HepG2 (cell line): ENCODE measurements around the gene ATP9B. TPM values are rescaled to one million over a fixed set of nuclear protein-coding genes. Genes with fewer than 3 reads are reported as not detected.

Experiments
- CREBL2 ChIP-seq: sonication (generic); formaldehyde crosslinking; IDR thresholded peaks from 2 replicates; pipeline ENCODE4 v1.8.1; 2023; ENCODE audit warnings: missing genetic modification reagents, mild to moderate bottlenecking, borderline replicate concordance
- FLYWCH1 ChIP-seq: sonication (generic); formaldehyde crosslinking; IDR thresholded peaks from 2 replicates; pipeline ENCODE4 v1.8.1; 2023; ENCODE audit warnings: mild to moderate bottlenecking, missing genetic modification reagents
- KDM4B ChIP-seq: sonication (generic); formaldehyde crosslinking; IDR thresholded peaks from 2 replicates; pipeline ENCODE4 v1.4.0; 2020; ENCODE audit warnings: missing genetic modification reagents
- RAD21 ChIP-seq: fragments of 450-650 bp; formaldehyde crosslinking; IDR thresholded peaks from 2 replicates; pipeline ENCODE4 v1.5.0; 2020; ENCODE audit warnings: mild to moderate bottlenecking
- SMYD3 ChIP-seq: sonication (generic); formaldehyde crosslinking; IDR thresholded peaks from 2 replicates; pipeline ENCODE4 v1.8.1; 2023; ENCODE audit warnings: mild to moderate bottlenecking, missing genetic modification reagents
- SP1 ChIP-seq, 2 experiments: fragments of 450-650 bp in 1 of 2; sonication (generic) in 1 of 2; formaldehyde crosslinking in 1 of 2; IDR thresholded peaks; 2 replicates each; pipeline versions ENCODE4 v1.4.0 to v1.6.1; 2016 to 2020; ENCODE audit warnings: missing genetic modification reagents in 1 of 2
- THAP11 ChIP-seq: IDR thresholded peaks from 2 replicates; pipeline ENCODE4 v1.6.1; 2016; ENCODE audit warnings: missing biosample characterization, missing genetic modification reagents
- ZNF441 ChIP-seq: sonication (generic); formaldehyde crosslinking; IDR thresholded peaks from 2 replicates; pipeline ENCODE4 v1.7.0; 2021; ENCODE audit warnings: missing genetic modification reagents, borderline replicate concordance
- ZNF563 ChIP-seq: sonication (generic); formaldehyde crosslinking; IDR thresholded peaks from 2 replicates; pipeline ENCODE4 v1.8.0; 2022; ENCODE audit warnings: mild to moderate bottlenecking, moderate library complexity, missing genetic modification reagents
- ZNF639 ChIP-seq: conservative IDR thresholded peaks from 2 replicates; pipeline ENCODE4 v1.6.1; 2018; ENCODE audit warnings: missing genetic modification reagents
- ZNF691 ChIP-seq: sonication (generic); formaldehyde crosslinking; IDR thresholded peaks from 2 replicates; pipeline ENCODE4 v1.4.0; 2020; ENCODE audit warnings: missing genetic modification reagents, low read depth, mild to moderate bottlenecking, borderline replicate concordance
- ZNF777 ChIP-seq: sonication (generic); formaldehyde crosslinking; IDR thresholded peaks from 2 replicates; pipeline ENCODE4 v1.4.0; 2020; ENCODE audit warnings: missing genetic modification reagents
- ZNF839 ChIP-seq: sonication (generic); formaldehyde crosslinking; IDR thresholded peaks from 2 replicates; pipeline ENCODE4 v1.4.0; 2020; ENCODE audit warnings: missing genetic modification reagents, mild to moderate bottlenecking, borderline replicate concordance
- ZNF841 ChIP-seq: sonication (generic); formaldehyde crosslinking; IDR thresholded peaks from 2 replicates; pipeline ENCODE4 v1.8.1; 2023; ENCODE audit warnings: missing genetic modification reagents, borderline replicate concordance
- polyA plus RNA-seq, 8 experiments: library from polyadenylated mRNA; depleted of rRNA in 3 of 8; stranded (reverse) in 7 of 8; unstranded in 1 of 8; fragments of >200 nt; fragmentation: Illumina TruSeq in 4 of 8; extraction: Trizol in 4 of 8; gene quantifications; 2 replicates each; pipeline versions ENCODE4 v1.2.1 to v1.2.3, GENCODE V29; 2011 to 2016; ENCODE audit warnings: low read depth in 4 of 8, missing spikeins in 1 of 8, mixed read lengths in 1 of 8; ENCODE audit not compliant: insufficient read depth in 1 of 8
- total RNA-seq, 5 experiments: library from RNA; depleted of rRNA; stranded (reverse); fragments of >200 nt; fragmentation: Illumina TruSeq; extraction: Trizol; gene quantifications; 2 replicates each; pipeline ENCODE4 v1.2.3, GENCODE V29; 2016; ENCODE audit warnings: low read depth in 1 of 5
- TF ChIP-seq, protein P1 (sequence below): sonication (generic); formaldehyde crosslinking; IDR thresholded peaks from 2 replicates; pipeline ENCODE4 v1.4.0; 2020; ENCODE audit warnings: mild to moderate bottlenecking, missing genetic modification reagents
- TF ChIP-seq, protein P2 (sequence below): sonication (generic); formaldehyde crosslinking; IDR thresholded peaks from 2 replicates; pipeline ENCODE4 v1.5.0; 2020; ENCODE audit warnings: mild to moderate bottlenecking, missing genetic modification reagents

ATP9B gene
- total and polyA plus RNA-seq, 2 of the 13 experiments (the other 11 are each of a cell fraction or from before 2014, with no cell fraction given): 10.8 to 11.3 TPM

- TF ChIP-seq, protein P1, sequence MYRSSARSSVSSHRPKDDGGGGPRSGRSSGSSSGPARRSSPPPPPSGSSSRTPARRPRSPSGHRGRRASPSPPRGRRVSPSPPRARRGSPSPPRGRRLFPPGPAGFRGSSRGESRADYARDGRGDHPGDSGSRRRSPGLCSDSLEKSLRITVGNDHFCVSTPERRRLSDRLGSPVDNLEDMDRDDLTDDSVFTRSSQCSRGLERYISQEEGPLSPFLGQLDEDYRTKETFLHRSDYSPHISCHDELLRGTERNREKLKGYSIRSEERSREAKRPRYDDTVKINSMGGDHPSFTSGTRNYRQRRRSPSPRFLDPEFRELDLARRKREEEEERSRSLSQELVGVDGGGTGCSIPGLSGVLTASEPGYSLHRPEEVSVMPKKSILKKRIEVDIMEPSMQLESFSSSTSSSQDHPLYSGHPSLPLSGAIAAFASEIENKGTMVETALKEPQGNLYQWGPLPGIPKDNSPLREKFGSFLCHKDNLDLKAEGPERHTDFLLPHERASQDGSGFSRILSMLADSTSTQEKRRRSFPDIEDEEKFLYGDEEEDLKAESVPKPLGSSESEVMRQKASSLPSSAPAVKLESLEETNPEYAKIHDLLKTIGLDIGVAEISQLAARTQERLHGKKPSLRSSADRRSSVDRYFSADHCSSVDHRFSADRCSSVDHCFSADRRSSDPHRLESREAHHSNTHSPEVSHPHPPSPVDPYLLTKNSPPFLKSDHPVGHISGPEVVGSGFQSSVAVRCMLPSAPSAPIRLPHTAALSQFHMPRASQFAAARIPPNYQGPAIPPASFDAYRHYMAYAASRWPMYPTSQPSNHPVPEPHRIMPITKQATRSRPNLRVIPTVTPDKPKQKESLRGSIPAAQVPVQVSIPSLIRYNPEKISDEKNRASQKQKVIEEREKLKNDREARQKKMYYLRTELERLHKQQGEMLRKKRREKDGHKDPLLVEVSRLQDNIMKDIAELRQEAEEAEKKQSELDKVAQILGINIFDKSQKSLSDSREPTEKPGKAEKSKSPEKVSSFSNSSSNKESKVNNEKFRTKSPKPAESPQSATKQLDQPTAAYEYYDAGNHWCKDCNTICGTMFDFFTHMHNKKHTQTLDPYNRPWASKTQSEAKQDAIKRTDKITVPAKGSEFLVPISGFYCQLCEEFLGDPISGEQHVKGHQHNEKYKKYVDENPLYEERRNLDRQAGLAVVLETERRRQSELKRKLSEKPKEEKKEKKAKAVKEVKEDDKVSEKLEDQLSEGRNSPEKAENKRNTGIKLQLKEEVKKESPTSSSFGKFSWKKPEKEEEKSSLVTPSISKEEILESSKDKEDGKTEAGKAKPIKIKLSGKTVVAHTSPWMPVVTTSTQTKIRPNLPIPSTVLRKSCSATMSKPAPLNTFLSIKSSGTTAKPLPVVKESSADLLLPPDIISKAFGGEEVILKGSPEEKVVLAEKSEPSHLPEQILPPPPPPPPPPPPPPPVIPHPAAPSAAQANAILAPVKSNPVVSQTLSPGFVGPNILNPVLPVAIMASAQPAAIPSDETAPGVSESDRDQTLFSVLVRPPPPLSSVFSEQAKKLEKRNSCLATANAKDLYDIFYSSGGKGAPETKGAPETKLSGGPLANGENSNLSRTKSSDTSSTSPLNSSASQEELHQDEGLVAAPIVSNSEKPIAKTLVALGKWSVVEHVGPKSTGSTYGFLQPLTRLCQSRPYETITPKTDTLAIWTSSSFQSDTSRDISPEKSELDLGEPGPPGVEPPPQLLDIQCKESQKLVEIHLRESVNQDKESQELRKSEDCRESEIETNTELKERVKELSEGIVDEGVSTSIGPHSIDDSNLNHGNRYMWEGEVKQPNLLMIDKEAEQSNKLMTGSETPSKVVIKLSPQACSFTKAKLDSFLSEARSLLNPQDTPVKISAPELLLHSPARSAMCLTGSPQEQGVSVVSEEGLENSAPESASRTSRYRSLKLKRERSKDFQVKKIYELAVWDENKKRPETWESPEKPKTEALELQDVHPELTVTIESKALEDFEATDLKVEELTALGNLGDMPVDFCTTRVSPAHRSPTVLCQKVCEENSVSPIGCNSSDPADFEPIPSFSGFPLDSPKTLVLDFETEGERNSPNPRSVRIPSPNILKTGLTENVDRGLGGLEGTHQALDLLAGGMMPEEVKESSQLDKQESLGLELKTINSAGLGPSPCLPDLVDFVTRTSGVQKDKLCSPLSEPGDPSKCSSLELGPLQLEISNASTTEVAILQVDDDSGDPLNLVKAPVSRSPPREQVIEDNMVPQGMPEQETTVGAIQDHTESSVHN (CRISPR knock-in tag): no peak
- TF ChIP-seq FLYWCH1 (CRISPR knock-in tag) (no peak), RAD21 (CRISPR knock-in tag) (no peak), SP1 (IDR thresholded peaks at IDR 0.05) (no peak), SP1 (CRISPR knock-in tag; IDR thresholded peaks at IDR 0.05) (no peak), ZNF841 (CRISPR knock-in tag) (no peak), KDM4B (no peak), ZNF441 (CRISPR knock-in tag) (peak; percentile 0; the same call in 1 of the 2 replicates), SMYD3 (no peak), ZNF639 (CRISPR knock-in tag) (no peak), ZNF563 (0 out of 2 replicates have a peak, but pooled peaks have one; percentile 5), CREBL2 (CRISPR knock-in tag) (no peak), ZNF691 (0 out of 2 replicates have a peak, but pooled peaks have one; percentile 2), ZNF777 (CRISPR knock-in tag) (no peak), ZNF839 (CRISPR knock-in tag) (no peak), THAP11 (CRISPR knock-in tag) (no peak)
- TF ChIP-seq, protein P2, sequence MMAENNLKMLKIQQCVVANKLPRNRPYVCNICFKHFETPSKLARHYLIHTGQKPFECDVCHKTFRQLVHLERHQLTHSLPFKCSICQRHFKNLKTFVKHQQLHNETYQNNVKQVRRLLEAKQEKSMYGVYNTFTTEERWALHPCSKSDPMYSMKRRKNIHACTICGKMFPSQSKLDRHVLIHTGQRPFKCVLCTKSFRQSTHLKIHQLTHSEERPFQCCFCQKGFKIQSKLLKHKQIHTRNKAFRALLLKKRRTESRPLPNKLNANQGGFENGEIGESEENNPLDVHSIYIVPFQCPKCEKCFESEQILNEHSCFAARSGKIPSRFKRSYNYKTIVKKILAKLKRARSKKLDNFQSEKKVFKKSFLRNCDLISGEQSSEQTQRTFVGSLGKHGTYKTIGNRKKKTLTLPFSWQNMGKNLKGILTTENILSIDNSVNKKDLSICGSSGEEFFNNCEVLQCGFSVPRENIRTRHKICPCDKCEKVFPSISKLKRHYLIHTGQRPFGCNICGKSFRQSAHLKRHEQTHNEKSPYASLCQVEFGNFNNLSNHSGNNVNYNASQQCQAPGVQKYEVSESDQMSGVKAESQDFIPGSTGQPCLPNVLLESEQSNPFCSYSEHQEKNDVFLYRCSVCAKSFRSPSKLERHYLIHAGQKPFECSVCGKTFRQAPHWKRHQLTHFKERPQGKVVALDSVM: no peak
These were observed 755 bp upstream of the ATP9B start (continued) for GRCh38 chr18:79068341-79068936.
